ENCODE data around the gene CDK5R2.
"Not testable (repeated sequence)": the region's sequence is repeated elsewhere in the genome, so short reads cannot be mapped to it uniquely, and the experiment has no call there.

CDK5R2 gene

GRCh38 chr2:218959141-218959731 lies at the start of gene CDK5R2:
Gene CDK5R2, plus strand, starts transcription at chr2:218959666. Its CDS starts 155 bp downstream, at chr2:218959821.
- DNase-seq: peak; percentile 85

GRCh38 chr2:218910741-218911140 lies 48.7 kb upstream of the CDK5R2 start:
- DNase-seq: no peak

DNA sequence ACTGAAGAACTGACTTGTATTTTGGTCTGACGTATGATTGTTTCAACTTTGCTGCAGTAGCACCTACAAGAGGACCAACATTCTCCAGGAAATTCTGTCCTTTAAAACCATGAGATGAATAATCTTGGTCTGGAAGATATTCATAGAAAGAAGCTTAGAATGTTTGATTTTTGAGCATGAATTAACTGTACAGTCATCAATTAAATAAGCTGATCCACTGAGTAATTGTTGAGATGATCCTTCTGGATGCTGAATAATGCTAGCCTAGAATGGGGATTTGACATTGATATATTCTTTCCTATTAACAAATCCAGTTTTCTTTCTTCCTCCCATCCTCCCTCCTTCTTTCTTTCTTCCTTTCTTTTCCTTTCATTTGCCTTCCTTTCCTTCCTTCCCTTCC lies 39.0 kb upstream of the CDK5R2 start:
- DNase-seq: no peak

DNA sequence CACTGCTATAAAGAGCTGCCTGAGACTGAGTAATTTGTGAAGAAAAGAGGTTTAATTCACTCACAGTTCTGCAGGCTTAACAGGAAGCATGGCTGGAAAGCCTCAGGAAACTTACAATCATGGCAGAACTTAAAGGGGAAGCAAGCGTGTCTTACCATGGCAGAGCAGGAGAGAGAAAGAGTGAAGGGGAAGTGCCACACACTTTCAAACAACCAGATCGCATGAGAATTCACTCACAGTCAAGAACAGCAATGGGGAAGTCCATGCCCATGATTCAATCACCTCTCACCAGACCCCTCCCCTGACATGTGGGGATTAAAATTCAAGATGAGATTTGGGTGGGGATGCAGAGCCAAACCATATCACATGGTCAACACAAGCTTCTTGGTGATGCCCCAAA lies 34.7 kb upstream of the CDK5R2 start:
- DNase-seq: no peak

DNA sequence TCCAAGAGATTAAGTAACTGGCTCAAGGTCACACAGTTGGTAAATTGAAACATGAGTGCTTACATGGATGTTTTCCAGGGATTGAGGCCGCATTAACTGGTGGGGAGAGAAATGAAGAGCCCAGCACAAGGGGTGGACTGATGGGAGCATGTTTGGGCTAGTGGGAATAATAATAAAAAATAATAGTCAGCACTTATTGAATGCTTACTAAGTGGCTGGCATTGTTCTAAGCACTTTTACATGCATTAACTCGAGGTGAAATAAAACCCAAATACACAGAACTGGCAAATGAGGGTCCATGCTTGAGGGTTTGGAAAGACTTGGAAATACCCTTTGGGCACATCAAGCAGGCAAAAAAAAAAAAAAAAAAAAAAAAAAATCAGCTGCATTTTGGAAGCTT lies 34.0 kb upstream of the CDK5R2 start:
- DNase-seq: no peak

DNA sequence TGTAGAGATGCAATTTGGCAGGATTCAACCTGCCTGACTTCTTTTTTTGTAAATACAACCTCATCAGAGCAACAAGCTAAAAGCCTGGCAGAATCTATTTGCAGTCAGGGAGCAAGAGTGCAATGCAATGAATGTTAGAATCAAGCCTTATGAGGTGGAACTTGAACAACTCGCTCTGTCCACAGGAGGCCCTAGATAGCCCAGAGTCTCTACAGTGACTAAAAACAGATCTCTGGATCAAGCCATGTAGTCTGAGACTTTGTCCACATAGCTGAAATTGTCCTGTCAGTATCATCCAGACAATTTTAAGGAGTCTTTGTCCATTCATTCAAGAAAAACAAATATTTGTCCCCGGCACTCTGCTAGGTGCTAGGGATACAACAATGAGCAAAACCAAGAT lies 32.0 kb upstream of the CDK5R2 start:
- DNase-seq: no peak

GRCh38 chr2:218927876-218928275 lies 31.6 kb upstream of the CDK5R2 start:
- DNase-seq: no peak

- DNase-seq: not testable (repeated sequence)
These were observed 29.0 kb upstream of the CDK5R2 start for GRCh38 chr2:218930488-218930887.

GRCh38 chr2:218931751-218932150 lies 27.7 kb upstream of the CDK5R2 start:
- DNase-seq: not testable (repeated sequence)

DNA sequence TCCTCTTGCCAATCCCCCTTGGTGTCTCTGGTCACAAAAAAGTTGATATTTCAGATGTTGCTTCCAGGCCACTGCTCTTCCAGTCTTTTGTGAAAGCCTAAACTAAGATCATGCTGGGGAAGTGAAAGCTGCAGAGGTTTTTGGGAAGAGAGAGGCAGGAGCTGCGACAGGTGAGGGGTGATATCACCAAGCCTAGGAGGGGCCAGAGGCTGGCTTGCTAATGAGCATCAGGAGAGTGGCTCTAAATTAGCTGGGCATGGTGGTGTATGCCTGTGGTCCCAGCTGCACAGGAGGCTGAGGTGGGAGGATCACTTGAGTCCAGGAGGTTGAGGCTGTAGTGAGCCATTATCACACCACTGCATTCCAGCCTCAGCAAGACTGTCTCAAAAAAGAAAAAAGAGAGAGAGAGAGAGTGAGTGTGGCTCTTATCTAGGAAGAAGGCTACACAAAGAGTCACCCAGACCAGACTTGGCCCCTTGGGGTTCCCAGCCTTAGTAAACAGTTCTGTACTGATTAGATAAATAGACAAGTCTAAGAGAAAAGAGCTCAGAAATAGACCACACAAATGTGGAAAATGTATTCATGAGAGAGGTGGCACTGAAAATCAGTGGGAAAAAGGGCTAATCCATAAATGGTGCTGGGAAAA lies 14.6 kb upstream of the CDK5R2 start:
- DNase-seq: no peak

DNA sequence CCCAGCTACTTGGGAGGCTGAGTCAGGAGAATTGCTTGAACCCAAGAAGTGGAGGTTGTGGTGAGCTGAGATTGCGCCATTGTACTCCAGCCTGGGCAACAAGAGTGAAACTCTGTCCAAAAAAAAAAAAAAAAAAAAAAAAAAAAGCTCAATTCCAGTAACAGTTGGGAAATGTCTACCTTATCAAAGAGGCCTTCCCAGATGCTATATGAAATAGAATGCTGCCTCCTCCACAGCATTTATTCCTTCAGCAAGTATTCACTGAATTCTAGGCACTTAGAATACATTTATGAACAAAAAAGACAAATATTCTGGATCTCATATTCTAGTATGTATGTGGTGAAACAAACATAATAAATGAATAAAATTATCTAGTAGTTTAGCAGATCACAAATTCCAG lies 12.8 kb upstream of the CDK5R2 start:
- DNase-seq: no peak

DNA sequence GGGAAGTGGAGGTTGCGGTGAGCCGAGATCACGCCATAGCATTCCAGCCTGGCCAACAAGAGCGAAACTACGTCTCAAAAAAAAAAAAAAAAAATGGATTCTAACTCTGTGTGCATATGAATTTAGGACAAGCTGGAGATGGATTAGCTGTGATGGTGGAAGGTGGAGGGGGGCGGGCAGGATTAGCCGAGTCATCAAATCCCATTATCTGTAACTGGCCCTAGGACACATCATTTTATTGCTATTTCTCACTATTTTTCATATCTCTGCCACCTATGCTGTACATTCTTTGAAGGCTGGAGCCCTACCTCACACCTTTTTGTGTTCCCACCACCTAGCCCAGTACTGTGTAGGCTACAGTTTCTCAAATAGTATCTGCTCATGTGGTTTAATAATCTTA lies 7.3 kb upstream of the CDK5R2 start:
- DNase-seq: no peak

DNA sequence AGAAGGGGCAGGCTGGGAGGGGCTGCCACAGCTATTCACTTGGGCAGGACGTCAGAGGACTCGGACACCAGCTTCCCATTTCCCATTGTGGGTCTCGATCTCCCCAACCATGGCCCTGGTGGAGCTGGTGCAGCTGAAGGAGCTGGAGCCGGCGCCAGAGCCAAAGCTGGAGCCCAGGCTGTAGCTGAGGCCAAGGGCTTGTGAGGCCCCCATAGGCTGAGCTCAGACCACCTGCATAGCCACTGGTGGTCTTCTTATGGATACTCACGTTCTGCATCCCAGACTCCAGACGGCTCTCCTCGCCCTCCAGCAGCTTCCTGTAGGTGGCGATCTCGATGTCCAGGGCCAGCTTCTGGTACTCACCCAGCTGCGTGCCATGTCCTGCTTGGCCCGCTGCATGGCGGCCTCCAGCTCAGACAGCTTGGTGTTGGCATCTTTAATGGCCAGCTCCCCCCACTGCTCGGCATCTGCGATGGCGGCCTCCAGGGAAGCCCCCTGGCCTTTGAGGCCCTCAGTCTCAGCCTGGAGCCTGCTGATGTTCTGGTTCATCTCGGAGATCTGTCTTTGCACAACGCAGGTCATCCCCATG lies 6.0 kb upstream of the CDK5R2 start:
- no peak for DNase-seq

- DNase-seq: no peak
These were observed 4.7 kb upstream of the CDK5R2 start for GRCh38 chr2:218954541-218955300.

DNA sequence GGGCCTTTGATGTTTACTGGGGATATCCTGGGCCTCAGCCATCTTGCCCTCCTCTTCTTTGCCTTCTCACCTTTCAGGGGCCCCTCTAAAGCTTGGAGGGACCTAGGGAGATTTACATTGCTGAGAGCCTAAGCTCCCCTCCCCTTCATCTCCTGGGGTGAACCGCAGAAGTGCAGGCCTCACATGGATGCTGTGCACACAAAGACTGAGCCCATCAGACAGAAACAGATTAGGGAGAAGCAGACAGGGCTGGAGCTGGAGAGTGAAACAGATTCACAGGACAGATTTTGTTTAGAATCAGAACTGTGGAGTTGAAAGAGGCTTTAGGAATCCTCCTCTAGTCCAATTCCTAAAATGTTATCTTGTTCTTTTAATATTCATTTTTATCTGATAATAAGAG lies 3.4 kb upstream of the CDK5R2 start:
- DNase-seq: no peak

DNA sequence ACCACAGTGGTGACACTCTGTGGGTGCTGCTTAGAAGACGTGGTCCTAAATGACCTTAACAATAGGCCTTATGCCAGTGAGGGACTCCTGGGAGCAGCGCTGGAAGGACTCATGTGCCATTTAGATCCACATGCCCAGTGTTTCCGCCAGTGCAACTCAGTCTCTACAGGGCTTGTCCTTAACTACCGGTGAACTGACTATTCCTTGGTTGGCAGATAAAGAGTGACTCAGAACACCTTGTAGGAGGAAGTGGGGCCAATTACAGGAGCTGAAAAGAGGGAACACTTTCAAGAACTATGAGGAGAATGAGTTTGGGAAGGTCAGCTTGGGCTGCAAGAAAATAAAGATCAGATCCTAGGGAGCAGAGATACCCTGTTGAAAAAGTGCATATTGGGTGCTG lies 1.8 kb upstream of the CDK5R2 start:
- DNase-seq: no peak

DNA sequence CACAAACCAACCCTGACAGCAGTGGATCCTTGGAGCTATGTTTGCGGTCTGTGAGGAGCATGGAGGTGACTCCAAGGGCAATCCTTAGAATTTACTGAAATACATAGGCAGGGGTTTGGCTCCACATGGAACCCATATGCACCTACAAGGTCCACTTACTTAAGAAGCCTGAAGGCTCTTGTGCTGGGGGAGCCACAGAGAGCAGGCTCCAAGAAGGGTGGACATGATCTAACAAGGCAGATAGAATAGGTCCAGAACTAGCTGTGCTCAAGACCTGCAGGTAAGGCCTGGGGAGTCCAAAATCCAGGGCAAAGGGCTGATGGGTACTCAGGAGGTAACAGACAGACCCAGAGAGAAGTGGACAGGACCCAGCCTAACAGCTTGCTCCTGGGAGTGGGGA lies 1.2 kb upstream of the CDK5R2 start:
- no peak for DNase-seq

DNA sequence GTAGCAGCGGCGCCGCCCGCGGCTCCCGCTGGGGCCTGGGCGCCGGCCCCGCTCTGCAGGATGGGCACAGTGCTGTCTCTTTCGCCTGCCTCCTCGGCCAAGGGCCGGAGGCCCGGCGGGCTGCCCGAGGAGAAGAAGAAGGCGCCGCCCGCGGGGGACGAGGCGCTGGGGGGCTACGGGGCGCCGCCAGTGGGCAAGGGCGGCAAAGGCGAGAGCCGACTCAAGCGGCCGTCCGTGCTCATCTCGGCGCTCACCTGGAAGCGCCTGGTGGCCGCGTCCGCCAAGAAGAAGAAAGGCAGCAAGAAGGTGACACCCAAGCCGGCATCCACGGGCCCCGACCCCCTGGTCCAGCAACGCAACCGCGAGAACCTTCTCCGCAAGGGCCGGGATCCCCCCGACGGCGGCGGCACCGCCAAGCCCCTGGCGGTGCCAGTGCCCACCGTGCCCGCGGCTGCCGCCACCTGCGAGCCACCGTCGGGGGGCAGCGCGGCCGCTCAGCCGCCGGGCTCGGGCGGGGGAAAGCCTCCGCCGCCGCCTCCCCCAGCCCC lies 369 bp downstream of the CDK5R2 start:
- no peak for DNase-seq

- no peak for DNase-seq
These were observed 1.1 kb downstream of the CDK5R2 start for GRCh38 chr2:218960309-218961165.

GRCh38 chr2:218961229-218961628 lies 1.8 kb downstream of the CDK5R2 start:
- no peak for DNase-seq

DNA sequence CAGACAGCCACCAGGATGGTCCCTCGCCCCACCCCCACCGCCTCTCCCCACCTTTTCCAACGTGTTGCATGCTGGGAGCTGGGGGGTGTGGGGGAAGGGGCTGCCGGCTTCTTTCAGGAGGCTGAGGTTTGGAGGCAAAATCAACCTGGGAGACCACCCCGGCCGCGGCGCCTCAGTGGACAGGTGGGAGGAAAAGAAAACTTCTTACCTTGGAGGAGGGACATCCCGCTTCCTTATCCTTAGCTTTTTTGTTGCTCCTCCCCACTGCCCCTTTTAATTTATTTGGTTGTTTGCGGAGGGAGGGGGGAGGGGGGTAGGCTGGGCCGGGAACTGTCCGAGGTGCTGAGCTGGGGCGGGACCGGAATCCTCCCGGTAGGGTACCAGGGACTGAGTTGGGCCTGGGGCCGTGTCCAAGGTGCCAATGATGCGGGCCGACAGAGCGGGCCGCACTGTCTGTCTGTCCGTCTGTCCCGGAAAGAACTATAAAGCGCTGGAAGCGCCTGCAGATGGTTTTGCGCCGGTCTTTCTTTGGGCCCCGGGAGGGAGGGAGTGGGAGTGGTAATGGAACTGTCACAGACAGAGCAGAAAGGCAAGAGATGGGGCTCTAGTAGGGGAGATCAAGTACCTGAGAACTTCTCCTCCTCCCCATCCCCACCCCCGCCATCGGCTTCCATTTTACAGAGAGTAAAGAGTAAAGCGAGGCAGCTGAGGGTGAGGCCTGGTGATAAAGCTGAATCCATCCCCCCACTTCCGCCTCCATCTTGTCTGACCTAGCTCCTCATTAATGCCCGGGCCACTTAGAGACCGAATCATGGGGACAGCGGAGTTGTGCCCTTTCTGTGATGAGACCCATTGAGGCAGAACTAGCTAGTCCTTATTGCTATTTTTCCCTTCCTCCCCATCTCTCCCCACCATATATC lies 2.4 kb downstream of the CDK5R2 start:
- no peak for DNase-seq

All from right forelimb (tissue), 1 donor.